ENCODE measurements around the gene GALK2. TPM values are rescaled to one million over a fixed set of nuclear protein-coding genes. Genes with fewer than 3 reads are reported as not detected.
A peak's percentile ranks its signal among the peaks of the same experiment; 100 is the strongest.

Gene GALK2
- total RNA-seq, 1 experiment from 2014 or later: 29.0 TPM

DNA sequence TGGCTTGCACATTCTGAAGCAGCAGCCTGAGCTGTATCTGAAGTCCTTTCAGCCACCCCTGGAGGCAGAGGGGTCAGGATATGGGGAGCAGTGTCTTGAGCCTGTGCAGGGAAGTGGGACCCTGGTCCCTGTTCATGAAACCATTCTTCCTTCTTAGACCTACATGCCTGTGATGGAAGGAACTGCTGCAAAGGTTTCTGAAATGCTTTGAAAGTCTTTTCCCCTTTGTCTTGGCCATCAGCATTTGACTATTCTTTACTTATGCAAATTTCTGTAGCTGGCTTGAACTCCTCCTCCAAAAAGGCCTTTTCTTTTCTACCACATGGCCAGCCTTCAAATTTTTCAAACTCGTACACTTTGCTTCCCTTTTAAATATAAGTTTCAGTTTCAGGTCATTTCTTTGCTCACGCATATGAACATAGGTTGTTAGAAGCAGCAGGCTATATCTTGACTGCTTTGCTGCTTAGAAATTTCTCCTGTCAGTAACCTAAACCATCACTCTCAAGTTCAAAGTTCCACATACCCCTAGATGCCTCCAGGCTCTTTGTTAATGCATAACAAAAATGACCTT is 62.3 kb downstream of the GALK2 start:
- Histone ChIP-seq H3K36me3 (ENCODE audit: low read depth) (no peaks in the 10 kb centered on the region), H3K4me1 (replicated peaks; ENCODE audit: insufficient read depth) (no peaks in the 10 kb centered on the region), H3K4me3 (no peak overlapping the region), H3K9me2 (ENCODE audit: insufficient read depth) (no peaks in the 10 kb centered on the region), H3F3A (ENCODE audit: insufficient read depth, low read depth) (no peaks in the 10 kb centered on the region), H3K79me2 (ENCODE audit: low read depth) (no peaks in the 10 kb centered on the region), H3K27ac (no peak overlapping the region), H4K20me1 (ENCODE audit: insufficient read depth) (no peaks in the 10 kb centered on the region), H3K27me3 (ENCODE audit: insufficient read depth, low read depth) (no peaks in the 10 kb centered on the region), H3K4me2 (no peak overlapping the region), H3K9me3 (ENCODE audit: insufficient read depth, low read depth) (no peaks in the 10 kb centered on the region), H2AFZ (no peak overlapping the region)
- CTCF ChIA-PET: no interaction called here
- no peak for DNase-seq
- intact Hi-C loops (cut with micrococcal nuclease; ENCODE audit: unreplicated experiment): no loop called here
- no peak for TF ChIP-seq EZH2 (IDR thresholded peaks at IDR 0.05; ENCODE audit: low read depth)
- TF ChIP-seq, protein P1, sequence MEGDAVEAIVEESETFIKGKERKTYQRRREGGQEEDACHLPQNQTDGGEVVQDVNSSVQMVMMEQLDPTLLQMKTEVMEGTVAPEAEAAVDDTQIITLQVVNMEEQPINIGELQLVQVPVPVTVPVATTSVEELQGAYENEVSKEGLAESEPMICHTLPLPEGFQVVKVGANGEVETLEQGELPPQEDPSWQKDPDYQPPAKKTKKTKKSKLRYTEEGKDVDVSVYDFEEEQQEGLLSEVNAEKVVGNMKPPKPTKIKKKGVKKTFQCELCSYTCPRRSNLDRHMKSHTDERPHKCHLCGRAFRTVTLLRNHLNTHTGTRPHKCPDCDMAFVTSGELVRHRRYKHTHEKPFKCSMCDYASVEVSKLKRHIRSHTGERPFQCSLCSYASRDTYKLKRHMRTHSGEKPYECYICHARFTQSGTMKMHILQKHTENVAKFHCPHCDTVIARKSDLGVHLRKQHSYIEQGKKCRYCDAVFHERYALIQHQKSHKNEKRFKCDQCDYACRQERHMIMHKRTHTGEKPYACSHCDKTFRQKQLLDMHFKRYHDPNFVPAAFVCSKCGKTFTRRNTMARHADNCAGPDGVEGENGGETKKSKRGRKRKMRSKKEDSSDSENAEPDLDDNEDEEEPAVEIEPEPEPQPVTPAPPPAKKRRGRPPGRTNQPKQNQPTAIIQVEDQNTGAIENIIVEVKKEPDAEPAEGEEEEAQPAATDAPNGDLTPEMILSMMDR (conservative IDR thresholded peaks at IDR 0.05): no peak
- no TSS peak for BruUV-seq (replicated peaks)
- POLR2A ChIA-PET (ENCODE audit: unreplicated experiment): no interaction called here

DNA sequence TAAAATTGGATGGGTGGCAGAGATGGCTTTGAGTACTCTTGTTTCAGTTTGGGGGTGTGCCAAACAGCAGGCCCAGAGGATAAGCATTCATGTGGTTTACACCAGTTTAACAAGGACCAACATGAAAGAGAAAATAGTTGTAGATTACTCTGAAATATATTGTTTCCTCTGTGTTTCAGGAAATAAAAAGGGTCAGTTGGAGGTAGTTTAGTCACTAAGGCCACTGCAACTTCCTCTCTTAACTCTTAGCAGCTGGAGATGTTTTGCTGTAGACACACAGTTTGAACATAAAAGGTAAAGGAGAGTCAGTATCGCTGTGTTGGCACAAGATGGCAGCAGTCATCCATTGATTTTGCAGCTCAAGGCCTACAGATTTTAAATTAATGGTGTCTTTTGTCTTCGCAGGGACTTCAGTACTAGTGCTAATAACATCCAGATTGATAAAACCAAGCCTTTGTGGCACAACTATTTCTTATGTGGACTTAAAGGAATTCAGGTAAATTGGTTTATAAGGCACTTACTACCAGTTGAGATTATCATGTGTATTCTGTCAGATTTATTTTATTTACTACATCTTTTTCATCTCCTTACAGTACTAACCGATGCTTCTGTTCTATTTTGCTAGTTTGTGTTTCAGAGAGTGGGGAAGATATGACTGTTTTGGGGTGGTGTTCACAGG is 65.5 kb downstream of the GALK2 start:
- no peak overlapping the region for H3K4me2 ChIP-seq
- POLR2A ChIA-PET (ENCODE audit: unreplicated experiment): interaction anchor here (0.6 kb wide), 1 partner anchor 45 kb away, joined by 7 read pairs; no protein-coding TSS in a partner anchor

DNA sequence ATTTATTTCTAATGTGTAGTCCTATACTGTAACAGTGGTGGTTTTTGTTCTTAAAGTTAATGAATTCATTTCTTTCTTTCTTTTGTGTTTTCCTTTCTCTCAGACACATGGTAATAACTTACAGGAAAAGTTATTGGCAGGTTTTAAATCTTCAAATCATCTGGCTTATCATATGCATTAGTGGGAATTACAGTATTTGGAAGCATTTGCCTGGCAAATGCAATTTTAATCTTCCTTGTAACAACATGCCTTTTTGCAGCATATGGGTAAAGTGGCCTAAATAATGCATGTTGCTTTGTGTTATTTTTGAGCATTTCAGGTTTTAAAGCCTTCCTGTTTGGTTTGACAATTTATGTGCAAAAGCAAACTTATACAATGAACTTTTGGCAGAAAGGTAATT is 66.8 kb downstream of the GALK2 start:
- intact Hi-C loops (cut with micrococcal nuclease; ENCODE audit: unreplicated experiment): loop anchor here (2.0 to 5.0 kb wide), 2 partner anchors 375 to 908 kb away; no protein-coding TSS in a partner anchor
- no peaks in the 10 kb centered on the region for H3K4me1 ChIP-seq (replicated peaks; ENCODE audit: insufficient read depth)
- no peaks in the 10 kb centered on the region for H3K79me2 ChIP-seq (ENCODE audit: low read depth)
- no peaks in the 10 kb centered on the region for H3K27me3 ChIP-seq (ENCODE audit: insufficient read depth, low read depth)
- no peak overlapping the region for H3K4me2 ChIP-seq
- H3K9me3 ChIP-seq (ENCODE audit: insufficient read depth, low read depth): no peaks in the 10 kb centered on the region
- H3K27ac ChIP-seq: no peak overlapping the region
- H4K20me1 ChIP-seq (ENCODE audit: insufficient read depth): no peaks in the 10 kb centered on the region
- TF ChIP-seq, protein P1 (conservative IDR thresholded peaks at IDR 0.05): no peak
- no peak for TF ChIP-seq EZH2 (IDR thresholded peaks at IDR 0.05; ENCODE audit: low read depth)
- no peaks in the 10 kb centered on the region for H3K9me2 ChIP-seq (ENCODE audit: insufficient read depth)
- DNase-seq: no peak
- no peak overlapping the region for H2AFZ ChIP-seq
- ChIA-PET POLR2A (ENCODE audit: unreplicated experiment) (no interaction called here), CTCF (no interaction called here)
- no peak overlapping the region for H3K4me3 ChIP-seq
- H3F3A ChIP-seq (ENCODE audit: insufficient read depth, low read depth): no peaks in the 10 kb centered on the region
- BruUV-seq (replicated peaks): no TSS peak
- H3K36me3 ChIP-seq (ENCODE audit: low read depth): 0 out of 2 replicates have a peak, but pooled peaks cover 4% of the 10 kb centered on the region

More for the DNA sequence above, 65.5 kb downstream of the GALK2 start:
- Histone ChIP-seq H3K4me3 (no peak overlapping the region), H3K27me3 (ENCODE audit: insufficient read depth, low read depth) (no peaks in the 10 kb centered on the region), H3K27ac (no peak overlapping the region), H3F3A (ENCODE audit: insufficient read depth, low read depth) (no peaks in the 10 kb centered on the region), H3K36me3 (ENCODE audit: low read depth) (0 out of 2 replicates have a peak, but pooled peaks cover 4% of the 10 kb centered on the region), H3K9me3 (ENCODE audit: insufficient read depth, low read depth) (no peaks in the 10 kb centered on the region), H3K79me2 (ENCODE audit: low read depth) (no peaks in the 10 kb centered on the region), H3K9me2 (ENCODE audit: insufficient read depth) (no peaks in the 10 kb centered on the region), H2AFZ (no peak overlapping the region), H3K4me1 (replicated peaks; ENCODE audit: insufficient read depth) (no peaks in the 10 kb centered on the region), H4K20me1 (ENCODE audit: insufficient read depth) (no peaks in the 10 kb centered on the region)
- peak in 1 of 2 experiments; percentile 30 for DNase-seq
- intact Hi-C loops (cut with micrococcal nuclease; ENCODE audit: unreplicated experiment): loop anchor here (1.0 to 5.0 kb wide), 5 partner anchors 187 to 909 kb away; no protein-coding TSS in a partner anchor
- TF ChIP-seq, protein P1 (conservative IDR thresholded peaks at IDR 0.05): peak; percentile 71
- no peak for TF ChIP-seq EZH2 (IDR thresholded peaks at IDR 0.05; ENCODE audit: low read depth)
- CTCF ChIA-PET: interaction anchor here (0.6 to 1.1 kb wide), 4 partner anchors 374 to 913 kb away, joined by 3 to 5 read pairs (median 3); no protein-coding TSS in a partner anchor
- BruUV-seq (replicated peaks): no TSS peak
